HG02884 (cell line): ENCODE measurements around the gene LRRC8E.
"Not testable (repeated sequence)": the region's sequence is repeated elsewhere in the genome, so short reads cannot be mapped to it uniquely, and the experiment has no call there.

Experiments used
- ATAC-seq: cut with Tn5 transposase; IDR thresholded peaks from one replicate; pipeline ENCODE4 v1.9.1; 2021; ENCODE audit warnings: mild to moderate bottlenecking, moderate library complexity; ENCODE audit not compliant: unreplicated experiment

Gene LRRC8E

DNA sequence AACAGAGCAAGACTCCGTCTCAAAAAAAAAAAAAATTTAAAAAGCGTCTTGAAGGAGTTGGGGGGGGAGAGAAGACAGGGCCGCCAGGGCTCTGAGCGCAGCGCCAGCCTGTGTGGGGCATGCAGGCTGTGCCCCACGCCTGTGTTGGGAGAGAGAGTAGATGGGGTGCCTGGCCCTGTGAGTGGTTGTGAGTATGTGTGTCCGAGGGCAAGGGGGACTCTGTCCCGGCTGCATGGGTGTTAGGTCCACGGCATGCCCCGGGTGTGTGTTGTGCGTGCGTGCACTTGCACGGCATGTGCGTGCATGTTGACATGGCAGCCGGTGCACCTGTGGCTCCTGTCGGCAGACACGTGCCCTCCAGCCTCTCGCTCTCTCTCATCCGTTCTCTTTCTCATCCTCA lies 18.8 kb downstream of the LRRC8E start:
- no peak for ATAC-seq

DNA sequence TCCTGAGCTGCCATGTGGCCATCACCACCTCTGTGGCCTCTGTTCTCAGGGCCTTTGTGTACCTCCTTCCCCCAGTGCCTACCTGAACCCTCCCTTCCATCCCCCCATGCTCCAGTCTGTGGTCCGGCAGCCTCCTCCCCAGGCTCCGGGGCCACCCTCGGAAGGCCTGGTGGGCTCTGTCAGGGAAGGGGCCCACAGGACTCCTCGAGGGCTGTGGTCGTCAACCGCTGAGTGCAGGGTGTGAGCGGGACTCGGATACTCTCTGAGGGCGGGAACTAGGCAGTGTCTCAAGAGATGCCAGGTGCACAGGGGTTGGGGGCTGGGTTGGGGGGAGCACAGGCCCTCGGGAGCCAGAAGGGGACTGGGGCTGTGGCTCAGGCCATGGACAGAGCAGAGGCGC lies 19.2 kb downstream of the LRRC8E start:
- no peak for ATAC-seq

DNA sequence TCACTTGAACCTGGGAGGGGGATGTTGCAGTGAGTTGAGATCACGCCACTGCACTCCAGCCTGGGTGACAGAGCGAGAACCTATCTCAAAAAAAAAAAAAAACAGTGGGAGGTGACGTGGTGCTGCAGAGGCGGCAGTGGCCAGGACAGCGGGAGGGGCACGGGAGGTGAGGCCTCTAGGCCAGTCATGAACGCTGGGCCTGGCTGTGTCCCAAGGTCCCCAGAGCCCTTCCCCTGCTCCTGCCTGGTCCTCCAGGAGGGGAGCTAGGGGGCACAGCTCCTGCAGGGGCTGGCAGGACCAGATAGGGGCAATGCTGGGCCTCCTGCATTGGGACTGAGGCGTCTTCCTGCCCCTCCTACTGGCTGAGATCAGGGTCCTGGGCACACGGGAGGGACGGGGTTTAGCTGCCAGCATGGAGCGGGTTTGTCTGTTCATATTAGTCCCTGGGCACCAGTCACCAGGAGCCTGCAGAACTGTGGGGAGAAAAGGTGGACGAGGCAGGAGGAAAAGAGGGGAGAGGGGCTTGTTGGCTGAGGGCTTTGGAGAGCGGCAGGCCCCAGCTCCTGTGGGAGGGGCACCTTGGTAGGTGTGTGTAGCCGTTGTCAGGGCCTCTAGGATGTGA lies 19.9 kb downstream of the LRRC8E start:
- ATAC-seq, result no peak

DNA sequence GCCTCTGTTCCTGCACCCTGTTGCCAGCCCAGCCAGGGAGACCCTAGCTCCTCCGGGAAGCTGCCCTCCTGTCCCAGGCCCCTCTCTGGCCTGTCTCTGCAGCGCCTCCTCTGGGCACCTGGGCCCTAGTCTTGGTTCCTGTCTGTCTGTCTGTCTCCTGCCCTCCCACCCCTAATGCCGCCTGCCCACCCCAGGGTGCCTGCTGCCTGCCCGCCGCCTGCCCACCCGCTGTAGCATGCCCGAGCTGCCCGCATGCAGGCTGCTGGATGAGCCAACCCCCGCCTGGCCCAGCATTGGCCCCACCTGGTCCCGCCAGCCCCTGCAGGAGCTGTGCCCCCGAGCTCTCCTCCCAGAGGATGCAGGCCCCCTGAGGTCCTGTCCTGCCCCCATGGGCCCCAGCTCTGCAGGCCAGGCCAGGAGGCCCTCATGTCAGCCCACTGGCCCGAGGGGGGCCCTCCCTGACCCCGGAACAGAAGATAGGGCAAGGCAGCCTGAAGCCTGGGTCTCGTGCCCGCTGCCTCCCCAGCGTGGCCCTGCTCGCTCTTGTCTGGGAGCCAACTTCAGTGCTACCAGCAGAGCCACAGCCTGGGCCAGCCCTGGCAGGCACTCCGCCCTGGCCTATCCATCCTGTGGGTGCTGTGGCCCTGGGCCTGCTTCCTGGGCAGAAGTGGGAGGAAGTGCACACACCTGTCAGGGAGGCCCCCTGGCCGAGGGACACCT lies 20.6 kb downstream of the LRRC8E start:
- no peak for ATAC-seq

DNA sequence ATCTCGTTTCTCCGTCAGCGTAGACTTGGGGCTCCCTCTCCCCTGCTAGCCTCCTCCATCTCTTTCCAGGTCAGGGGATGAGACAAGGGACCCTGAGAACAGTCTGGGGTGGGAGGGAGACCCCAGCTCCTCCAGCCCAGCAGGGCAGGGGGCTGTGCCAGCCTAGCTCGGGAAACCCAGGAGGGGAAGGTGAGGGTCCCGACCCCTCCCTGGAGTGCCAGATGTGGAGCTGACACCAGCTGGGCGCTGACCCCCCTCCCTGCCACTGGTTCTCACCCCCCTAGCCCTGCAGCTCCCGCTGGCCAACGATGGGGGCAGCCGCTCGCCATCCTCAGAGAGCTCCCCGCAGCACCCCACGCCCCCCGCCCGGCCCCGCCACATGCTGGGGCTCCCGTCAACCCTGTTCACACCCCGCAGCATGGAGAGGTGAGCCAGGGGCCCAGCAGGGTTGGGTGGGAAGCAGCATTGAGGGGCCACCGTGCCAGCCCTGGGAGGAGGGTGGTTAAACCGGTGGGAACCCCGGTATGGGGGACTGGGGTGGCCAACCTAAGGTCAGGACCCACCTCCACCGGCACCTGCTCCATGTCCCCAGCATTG lies 21.3 kb downstream of the LRRC8E start:
- no peak for ATAC-seq

DNA sequence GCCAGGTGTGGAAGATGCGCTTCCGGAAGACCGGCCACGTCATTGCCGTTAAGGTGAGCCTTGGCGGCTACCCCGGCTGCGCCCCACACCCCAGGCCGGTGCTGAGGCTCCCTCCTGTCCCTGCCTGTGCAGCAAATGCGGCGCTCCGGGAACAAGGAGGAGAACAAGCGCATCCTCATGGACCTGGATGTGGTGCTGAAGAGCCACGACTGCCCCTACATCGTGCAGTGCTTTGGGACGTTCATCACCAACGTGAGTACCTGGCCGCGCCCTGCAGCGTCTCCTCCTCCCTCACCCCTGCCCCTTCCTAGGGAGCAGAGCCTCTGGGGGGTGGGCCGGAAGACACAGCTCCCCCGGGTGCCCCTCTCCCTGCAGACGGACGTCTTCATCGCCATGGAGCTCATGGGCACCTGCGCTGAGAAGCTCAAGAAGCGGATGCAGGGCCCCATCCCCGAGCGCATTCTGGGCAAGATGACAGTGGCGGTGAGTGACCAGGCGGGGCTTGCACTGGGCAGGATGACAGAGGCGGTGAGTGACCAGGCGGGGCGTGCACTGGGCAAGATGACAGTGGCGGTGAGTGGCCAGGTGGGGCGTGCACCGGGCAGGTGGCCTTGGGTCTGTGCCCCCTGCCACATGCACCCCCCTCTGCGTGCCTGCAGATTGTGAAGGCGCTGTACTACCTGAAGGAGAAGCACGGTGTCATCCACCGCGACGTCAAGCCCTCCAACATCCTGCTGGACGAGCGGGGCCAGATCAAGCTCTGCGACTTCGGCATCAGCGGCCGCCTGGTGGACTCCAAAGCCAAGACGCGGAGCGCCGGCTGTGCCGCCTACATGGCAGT lies 22.2 kb downstream of the LRRC8E start:
- ATAC-seq, result no peak

DNA sequence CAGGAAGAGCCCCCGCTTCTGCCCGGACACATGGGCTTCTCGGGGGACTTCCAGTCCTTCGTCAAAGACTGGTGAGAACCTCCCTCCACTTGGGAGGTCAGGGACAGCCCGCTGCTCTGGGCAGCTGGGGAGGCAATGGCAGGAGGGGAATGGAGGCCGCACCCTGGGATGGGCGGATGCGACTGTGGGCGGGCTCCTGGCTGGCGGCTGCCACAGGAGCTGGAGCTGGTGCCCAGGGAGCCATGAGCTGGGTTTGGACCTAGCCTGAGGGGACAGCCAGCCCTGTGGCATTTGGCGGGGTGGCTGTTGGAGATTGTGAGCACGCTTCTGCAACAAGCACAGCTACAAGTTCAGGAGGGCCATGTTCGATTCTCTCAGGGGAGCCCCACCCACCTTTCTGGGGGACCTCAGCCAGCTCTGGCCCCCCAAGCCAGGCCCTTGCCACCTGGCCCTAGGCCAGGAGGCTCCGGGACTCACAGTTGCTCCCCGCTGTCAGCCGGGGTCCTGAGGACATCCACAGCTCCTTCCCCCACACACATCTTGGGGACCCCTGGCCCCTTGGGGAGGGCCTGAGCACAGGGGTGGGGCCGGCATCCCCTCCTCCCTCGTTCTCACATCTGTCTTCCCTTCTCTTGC lies 23.3 kb downstream of the LRRC8E start:
- ATAC-seq, result no peak

DNA sequence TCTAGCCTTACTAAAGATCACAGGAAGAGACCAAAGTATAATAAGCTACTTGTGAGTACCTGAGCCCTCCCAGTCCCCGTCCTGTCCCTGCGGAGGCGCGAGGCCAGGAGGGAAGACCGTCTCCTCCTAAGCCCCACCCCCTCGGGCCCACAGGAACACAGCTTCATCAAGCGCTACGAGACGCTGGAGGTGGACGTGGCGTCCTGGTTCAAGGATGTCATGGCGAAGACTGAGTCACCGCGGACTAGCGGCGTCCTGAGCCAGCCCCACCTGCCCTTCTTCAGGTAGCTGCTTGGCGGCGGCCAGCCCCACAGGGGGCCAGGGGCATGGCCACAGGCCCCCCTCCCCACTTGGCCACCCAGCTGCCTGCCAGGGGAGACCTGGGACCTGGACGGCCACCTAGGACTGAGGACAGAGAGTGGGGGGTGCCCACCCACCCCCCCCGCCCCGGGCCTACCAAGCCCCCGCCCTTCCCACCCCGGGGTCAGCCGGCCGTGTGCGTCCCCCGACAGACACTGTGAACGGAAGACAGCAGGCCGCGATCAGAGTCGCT lies 23.9 kb downstream of the LRRC8E start:
- ATAC-seq, result no peak

DNA sequence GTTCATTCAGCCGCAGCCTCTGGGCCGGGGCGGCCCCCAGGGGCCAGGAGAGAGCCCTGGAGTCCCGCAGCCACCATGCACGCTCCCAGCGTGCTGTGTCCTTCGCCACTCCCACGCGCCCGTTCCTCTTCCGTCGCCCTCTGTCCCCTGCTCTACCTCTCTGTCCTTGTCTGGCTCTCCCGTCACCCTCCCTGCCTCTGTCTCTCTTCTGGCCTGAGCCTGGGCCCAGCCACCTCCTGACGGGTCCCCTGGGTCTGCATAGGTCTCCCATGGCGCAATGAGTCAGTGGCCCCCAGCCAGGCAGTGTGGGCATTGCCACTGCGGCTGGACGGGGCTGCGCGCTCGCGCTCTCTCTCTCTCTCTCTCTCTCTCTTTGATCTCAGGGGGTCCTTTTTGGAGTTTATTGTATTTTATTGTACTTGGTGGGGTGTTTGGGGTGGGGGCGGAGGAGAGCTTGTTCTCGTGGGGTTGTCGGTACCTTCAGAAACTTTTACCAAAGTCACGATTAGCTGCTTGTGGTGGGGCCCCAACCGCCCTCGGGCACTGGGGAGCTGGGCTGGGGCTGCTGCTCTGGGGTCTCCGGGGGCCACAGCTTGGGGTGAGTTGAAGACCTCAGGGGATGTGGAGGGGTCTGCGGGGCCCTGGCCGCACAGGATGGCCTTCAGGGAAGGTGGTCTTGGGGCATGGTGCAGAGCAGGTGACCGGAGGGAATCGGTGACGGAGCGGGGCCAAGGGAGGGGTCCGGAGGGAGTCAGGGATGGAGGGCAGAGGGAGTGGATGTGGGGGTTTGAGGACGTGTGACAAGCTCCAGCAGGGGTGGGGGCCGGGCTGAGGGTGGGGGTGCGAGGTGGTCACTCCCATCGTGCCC lies 24.6 kb downstream of the LRRC8E start:
- ATAC-seq, result no peak

DNA sequence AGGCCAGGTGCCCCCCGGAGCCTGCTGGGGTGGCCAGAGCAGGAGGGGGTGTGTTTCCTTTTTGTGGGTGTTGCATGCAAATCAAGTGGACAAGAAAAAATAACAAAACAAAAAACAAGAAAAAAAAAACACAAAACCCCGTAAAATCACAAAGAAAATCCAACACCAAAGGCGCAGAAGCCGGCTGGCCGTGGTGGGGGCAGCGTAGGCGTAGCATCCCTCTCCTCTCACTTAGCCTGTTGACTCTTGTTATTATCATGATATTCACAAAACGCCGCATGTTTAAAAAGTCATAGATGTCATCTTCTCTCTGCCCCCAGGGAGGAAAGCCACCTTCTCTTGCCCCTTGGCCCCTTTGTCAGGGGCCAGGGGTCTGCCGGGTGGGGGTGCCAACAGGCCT lies 25.3 kb downstream of the LRRC8E start:
- no peak for ATAC-seq

DNA sequence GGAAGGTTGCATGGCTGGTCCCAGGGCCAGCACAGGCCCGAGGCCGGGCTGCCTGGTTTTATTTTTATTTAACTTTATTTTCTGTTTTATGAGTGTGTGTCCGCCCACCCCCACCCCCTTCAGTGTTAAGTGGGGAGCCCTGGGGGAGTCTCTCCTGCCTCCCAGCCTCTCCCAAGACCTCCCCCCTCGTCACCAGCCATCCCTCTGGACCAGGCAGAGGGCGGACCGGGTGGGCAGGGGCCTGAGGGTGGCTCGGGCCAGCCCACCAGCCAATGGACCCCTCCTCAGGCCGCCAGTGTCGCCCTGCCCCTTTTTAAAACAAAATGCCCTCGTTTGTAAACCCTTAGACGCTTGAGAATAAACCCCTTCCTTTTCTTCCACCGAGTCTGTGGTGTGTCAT lies 25.8 kb downstream of the LRRC8E start:
- ATAC-seq, result no peak

DNA sequence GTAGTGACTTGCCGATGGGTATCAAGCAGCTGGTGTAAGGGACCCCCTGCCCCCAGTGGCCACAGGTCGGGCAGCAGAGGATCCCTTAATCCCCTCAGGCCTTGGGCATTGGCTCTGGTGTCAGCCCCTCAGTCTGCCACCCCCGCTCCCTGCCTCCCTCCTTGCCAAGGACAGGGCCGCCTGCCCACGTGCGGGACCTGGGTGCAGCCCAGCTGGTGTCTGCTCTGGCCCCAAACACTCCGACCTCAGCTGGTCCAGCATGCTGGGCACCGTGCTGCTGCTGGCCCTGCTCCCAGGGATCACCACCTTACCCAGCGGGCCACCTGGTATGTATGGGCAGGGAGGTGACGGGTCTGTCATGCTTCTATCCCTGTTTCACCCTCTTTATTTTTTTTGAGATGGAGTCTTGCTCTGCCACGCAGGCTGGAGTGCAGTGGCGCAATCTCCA lies 26.3 kb downstream of the LRRC8E start, which contains the start of gene TGFBR3L:
TGFBR3L (plus strand) TSS at position 233 of the 448 bp plus-strand sequence.
- no peak for ATAC-seq

DNA sequence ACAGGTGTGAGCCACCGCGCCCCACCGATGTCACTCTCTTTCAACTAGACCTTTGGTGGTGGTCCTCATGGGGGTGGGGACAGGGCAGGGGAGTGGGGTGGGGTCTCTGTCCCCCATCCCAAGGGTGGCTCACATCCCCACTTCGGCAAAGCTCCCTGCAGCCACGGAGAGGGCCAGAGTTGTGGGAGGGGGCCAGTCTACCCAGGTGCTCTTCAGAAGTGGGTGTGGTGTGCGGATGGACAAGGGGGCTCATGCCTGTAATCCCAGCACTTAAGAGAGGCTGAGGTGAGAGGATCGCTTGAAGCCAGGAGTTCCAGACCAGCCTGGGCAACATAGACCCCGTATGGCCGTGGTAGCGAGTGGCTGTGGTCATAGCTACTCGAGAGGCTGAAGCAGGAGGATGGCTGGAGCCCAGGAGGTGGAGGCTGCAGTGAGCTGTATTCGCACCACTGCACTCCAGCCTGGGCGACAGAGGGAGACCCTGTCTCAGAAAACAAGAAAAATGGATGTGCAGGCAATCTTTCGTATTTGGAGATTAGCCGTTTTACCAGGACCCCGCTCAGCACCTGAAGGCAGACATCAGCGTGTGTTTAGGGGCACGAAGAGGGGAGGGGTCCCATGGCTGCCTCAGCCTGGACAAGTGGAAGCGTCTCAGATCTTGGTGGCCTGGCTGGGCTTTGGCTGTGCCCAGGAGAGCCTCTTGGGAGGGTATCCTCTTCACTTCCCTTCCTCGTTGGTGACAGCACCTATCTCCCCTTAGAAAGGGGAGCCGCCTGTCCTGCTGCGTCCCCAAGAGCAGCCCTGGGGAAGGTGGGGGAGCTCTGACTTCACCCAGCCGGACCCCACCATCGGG lies 27.2 kb downstream of the LRRC8E start:
- ATAC-seq, result no peak

DNA sequence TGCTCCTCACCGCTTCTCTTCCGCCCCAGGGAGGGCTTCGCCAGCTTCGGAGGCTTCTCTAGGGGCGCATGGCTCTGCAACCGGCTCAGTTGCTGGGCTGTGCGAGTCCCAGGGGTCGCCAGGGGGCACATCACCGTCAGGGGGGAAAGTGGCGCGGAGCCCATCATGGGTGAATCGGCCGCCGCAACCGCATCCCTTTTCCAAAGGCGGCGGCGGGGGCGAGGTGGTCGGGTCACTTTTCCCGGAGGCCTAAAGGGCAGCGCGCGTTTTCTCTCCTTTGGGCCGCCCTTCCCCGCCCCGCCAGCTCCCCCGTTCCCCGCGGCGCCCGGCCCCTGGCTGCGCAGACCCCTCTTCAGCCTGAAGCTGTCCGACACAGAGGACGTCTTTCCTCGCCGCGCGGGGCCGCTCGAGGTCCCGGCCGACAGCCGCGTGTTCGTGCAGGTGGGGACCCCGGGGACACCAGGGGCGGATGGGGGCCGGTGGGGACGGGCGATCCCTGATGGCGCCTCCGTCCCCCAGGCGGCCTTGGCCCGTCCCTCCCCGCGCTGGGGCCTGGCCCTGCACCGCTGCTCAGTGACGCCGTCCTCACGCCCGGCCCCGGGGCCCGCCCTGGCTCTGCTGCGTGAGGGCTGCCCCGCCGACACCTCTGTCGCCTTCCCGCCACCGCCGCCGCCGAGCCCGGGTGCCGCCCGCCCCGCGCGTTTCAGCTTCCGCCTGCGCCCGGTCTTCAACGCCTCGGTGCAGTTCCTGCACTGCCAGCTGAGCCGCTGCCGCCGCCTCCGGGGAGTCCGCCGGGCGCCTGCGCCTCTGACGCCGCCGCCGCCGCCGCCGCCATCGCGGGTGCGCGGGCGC lies 28.0 kb downstream of the LRRC8E start:
- ATAC-seq, result no peak

DNA sequence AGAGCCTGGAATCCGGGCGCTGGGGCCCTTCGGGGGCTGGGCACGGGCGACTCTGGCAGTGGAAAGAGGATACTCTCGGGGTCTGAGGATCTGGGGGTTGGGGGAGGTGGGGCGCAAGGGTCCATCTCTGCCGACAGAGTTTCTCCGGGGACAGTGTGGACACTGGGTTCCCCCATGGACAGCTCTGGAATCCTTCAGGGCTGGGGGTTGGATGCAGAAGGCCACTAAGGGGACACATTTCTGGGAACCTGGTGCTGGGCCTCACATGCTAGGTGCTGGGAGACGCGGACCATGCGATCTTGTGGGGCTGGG lies 28.6 kb downstream of the LRRC8E start:
- no peak for ATAC-seq

DNA sequence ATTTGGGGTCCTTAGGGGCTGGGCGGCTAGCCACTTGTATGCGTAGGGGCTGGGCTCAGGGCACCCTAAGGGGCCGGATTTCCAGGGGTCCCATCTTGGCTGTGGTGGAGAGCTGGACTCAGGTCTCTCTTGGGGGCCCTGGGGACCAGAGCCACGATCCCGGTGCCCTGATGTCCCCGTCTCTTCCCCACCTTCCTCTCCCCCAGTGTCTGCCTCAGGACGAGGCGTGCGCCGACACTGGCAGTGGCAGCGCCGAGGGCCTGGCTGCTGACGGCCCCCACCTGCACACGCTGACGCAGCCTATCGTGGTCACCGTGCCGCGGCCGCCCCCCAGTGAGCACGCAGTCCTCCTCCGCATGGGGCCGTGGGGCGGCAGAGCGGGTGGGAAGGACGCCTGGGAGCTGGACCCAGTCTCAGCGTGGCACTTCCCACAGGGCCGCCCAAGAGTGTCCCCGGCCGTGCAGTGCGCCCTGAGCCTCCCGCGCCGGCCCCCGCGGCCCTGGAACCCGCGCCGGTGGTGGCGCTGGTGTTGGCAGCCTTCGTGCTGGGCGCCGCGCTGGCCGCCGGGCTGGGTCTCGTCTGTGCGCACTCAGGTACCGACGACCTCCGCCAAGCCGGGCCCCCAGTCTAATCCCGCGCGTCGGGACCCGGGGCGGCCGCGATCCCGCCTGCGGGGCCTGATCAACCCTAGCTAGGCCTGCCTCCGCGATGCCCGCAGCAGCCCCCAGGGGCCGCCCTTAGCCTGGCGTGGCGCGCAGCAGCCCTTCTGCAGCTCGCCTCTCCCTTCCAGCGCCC lies 29.2 kb downstream of the LRRC8E start:
- no peak for ATAC-seq

DNA sequence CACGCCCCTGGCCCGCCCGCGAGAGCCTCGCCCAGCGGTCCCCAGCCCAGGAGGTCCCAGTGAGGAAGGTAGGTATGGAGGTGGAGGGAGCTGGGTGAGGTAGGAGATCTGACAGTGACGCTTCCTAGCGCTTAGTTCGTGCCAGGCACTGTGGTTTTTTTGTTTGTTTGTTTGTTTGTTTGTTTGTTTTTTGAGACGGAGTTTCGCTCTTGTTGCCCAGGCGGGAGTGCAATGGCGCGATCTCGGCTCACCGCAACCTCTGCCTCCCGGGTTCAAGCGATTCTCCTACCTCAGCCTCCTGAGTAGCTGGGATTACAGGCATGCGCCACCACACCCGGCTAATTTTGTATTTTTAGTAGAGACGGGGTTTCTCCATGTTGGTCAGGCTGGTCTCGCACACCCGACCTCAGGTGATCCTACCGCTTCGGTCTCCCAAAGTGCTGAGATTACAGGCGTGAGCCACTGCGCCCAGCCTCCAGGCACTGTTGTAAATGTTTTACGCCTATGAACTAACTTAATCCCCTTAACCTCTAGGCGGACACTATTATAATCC lies 29.8 kb downstream of the LRRC8E start:
- ATAC-seq, result not testable (repeated sequence)
